Gastroesophageal sphincter (tissue), 3 donors: ENCODE data around the gene RBM39.

ENCODE experiments used
- EP300 ChIP-seq: sonication (generic); formaldehyde crosslinking; IDR thresholded peaks from one replicate; pipeline ENCODE4 v1.6.1; 2017; ENCODE audit warnings: antibody characterized with exemption, mild to moderate bottlenecking
- POLR2A ChIP-seq, 2 donors: fragments of 450-650 bp; IDR thresholded peaks; one replicate each; pipeline ENCODE4 v1.6.1; 2017; ENCODE audit warnings: antibody characterized with exemption in 2 of 2, mild to moderate bottlenecking in 2 of 2, moderate library complexity in 1 of 2
- POLR2AphosphoS5 ChIP-seq: sonication (generic); formaldehyde crosslinking; IDR thresholded peaks from one replicate; pipeline ENCODE4 v1.6.1; 2017; ENCODE audit warnings: antibody characterized with exemption
- TF ChIP-seq, protein P1 (sequence below), 4 experiments: fragments of 200-600 bp in 2 of 4; fragments of 450-650 bp in 2 of 4; sonication (generic) in 1 of 4; IDR thresholded peaks; one replicate each; pipeline ENCODE4 v1.5.1; 2017 to 2019; ENCODE audit warnings: antibody characterized with exemption in 4 of 4, mild to moderate bottlenecking in 2 of 4, moderate library complexity in 2 of 4

GRCh38 chr20:35663516-35664465 lies 78.3 kb downstream of the RBM39 start:
- TF ChIP-seq, protein P1, sequence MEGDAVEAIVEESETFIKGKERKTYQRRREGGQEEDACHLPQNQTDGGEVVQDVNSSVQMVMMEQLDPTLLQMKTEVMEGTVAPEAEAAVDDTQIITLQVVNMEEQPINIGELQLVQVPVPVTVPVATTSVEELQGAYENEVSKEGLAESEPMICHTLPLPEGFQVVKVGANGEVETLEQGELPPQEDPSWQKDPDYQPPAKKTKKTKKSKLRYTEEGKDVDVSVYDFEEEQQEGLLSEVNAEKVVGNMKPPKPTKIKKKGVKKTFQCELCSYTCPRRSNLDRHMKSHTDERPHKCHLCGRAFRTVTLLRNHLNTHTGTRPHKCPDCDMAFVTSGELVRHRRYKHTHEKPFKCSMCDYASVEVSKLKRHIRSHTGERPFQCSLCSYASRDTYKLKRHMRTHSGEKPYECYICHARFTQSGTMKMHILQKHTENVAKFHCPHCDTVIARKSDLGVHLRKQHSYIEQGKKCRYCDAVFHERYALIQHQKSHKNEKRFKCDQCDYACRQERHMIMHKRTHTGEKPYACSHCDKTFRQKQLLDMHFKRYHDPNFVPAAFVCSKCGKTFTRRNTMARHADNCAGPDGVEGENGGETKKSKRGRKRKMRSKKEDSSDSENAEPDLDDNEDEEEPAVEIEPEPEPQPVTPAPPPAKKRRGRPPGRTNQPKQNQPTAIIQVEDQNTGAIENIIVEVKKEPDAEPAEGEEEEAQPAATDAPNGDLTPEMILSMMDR (IDR thresholded peaks at IDR 0.05), result no peak
- TF ChIP-seq POLR2AphosphoS5 (no peak), EP300 (no peak), POLR2A (IDR thresholded peaks at IDR 0.05) (no peak)
